GM13976 (cell line): ENCODE results near the gene PHF2.
"Not testable (repeated sequence)": the region's sequence is repeated elsewhere in the genome, so short reads cannot be mapped to it uniquely, and the experiment has no call there.

ENCODE experiments used
- DNase-seq: peaks from one replicate; pipeline ENCODE4 v3.0.0; 2012; ENCODE audit warnings: low spot score
- in situ Hi-C: fragments of 300-500 bp; cut with MboI; formaldehyde crosslinking; loops from one replicate; pipeline ENCODE4 v1.12.0; 2022; ENCODE audit warnings: low sequenced_read_pairs, mixed read lengths, inconsistent platforms; ENCODE audit not compliant: unreplicated experiment
- TF ChIP-seq, protein P1 (sequence below): IDR thresholded peaks from 2 replicates; pipeline ENCODE4 v1.5.1; 2012; ENCODE audit warnings: borderline replicate concordance, mild to moderate bottlenecking; ENCODE audit not compliant: insufficient read depth; ENCODE audit errors: extremely low read depth, missing control alignments, control extremely low read depth

The PHF2 gene

GRCh38 chr9:93669958-93670207 is 93.5 kb downstream of the PHF2 start:
- TF ChIP-seq, protein P1, sequence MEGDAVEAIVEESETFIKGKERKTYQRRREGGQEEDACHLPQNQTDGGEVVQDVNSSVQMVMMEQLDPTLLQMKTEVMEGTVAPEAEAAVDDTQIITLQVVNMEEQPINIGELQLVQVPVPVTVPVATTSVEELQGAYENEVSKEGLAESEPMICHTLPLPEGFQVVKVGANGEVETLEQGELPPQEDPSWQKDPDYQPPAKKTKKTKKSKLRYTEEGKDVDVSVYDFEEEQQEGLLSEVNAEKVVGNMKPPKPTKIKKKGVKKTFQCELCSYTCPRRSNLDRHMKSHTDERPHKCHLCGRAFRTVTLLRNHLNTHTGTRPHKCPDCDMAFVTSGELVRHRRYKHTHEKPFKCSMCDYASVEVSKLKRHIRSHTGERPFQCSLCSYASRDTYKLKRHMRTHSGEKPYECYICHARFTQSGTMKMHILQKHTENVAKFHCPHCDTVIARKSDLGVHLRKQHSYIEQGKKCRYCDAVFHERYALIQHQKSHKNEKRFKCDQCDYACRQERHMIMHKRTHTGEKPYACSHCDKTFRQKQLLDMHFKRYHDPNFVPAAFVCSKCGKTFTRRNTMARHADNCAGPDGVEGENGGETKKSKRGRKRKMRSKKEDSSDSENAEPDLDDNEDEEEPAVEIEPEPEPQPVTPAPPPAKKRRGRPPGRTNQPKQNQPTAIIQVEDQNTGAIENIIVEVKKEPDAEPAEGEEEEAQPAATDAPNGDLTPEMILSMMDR = no peak
- no peak for DNase-seq
- in situ Hi-C loops = no loop called here

GRCh38 chr9:93670208-93671019 is 94.0 kb downstream of the PHF2 start:
- TF ChIP-seq, protein P1 = no peak
- in situ Hi-C loops = no loop called here
- DNase-seq = no peak

- no peak for DNase-seq
- TF ChIP-seq, protein P1 = no peak
- in situ Hi-C loops = no loop called here
Observed at GRCh38 chr9:93671020-93671338, 94.6 kb downstream of the PHF2 start.

GRCh38 chr9:93672330-93673020 is 96.1 kb downstream of the PHF2 start:
- DNase-seq, in situ Hi-C loops: not testable (repeated sequence)

GRCh38 chr9:93673021-93673838 is 96.8 kb downstream of the PHF2 start:
- in situ Hi-C loops = no loop called here
- DNase-seq = no peak
- TF ChIP-seq, protein P1 = no peak

DNA sequence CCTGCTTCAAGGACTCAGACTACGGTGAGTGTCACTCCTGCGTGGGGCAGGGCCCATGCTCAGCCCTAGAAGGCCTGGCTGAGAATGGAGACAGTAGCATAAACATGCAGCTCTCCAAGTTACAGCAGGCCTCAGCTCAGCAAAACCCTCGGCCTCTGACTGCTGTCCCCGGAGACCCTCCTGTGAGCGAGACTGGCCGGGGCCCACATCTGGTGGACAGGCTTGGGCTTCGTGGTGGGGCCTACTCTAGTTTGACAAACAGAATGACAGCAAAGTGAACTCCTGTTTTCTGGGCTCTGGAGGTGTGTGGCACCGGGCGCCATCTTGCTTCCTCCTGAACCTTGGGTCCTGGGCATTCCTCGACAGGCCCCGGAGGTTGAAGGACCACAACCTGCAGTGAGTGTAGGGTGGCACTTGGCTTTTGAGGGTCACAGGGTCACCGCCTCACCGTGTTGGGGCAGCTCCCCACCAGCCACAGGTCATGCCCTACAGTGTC is 97.5 kb downstream of the PHF2 start:
- TF ChIP-seq, protein P1 = no peak
- DNase-seq = no peak
- in situ Hi-C loops = no loop called here
